ENCODE measurements around the gene TMEM242.
"Not testable (repeated sequence)": the region's sequence is repeated elsewhere in the genome, so short reads cannot be mapped to it uniquely, and the experiment has no call there.

Gene TMEM242

GRCh38 chr6:157322792-157323254 lies 496 bp downstream of the TMEM242 start:
- DNase-seq, result no peak

- no peak for DNase-seq
Measured at GRCh38 chr6:157316871-157317814, 6.2 kb downstream of the TMEM242 start.

GRCh38 chr6:157314705-157315321 lies 8.5 kb downstream of the TMEM242 start:
- no peak for DNase-seq

- no peak for DNase-seq
Measured at GRCh38 chr6:157313531-157314467, 9.5 kb downstream of the TMEM242 start.

- DNase-seq, result no peak
Measured at GRCh38 chr6:157312757-157313156, 10.6 kb downstream of the TMEM242 start.

- DNase-seq, result not testable (repeated sequence)
Measured at GRCh38 chr6:157310693-157311092, 12.6 kb downstream of the TMEM242 start.

GRCh38 chr6:157307661-157308060 lies 15.7 kb downstream of the TMEM242 start:
- DNase-seq, result no peak

- DNase-seq, result no peak
Measured at GRCh38 chr6:157305670-157306653, 17.4 kb downstream of the TMEM242 start.

- no peak for DNase-seq
Measured at GRCh38 chr6:157304899-157305663, 18.2 kb downstream of the TMEM242 start.

GRCh38 chr6:157302736-157303135 lies 20.6 kb downstream of the TMEM242 start:
- DNase-seq, result peak; percentile 83

GRCh38 chr6:157300436-157300835 lies 22.9 kb downstream of the TMEM242 start:
- DNase-seq, result no peak

GRCh38 chr6:157300006-157300405 lies 23.3 kb downstream of the TMEM242 start:
- DNase-seq, result no peak

- DNase-seq, result peak; percentile 73
Measured at GRCh38 chr6:157298216-157298724, 25.0 kb downstream of the TMEM242 start.

- no peak for DNase-seq
Measured at GRCh38 chr6:157294654-157295053, 28.7 kb downstream of the TMEM242 start.

GRCh38 chr6:157293780-157294179 lies 29.5 kb downstream of the TMEM242 start:
- DNase-seq, result no peak

- no peak for DNase-seq
Measured at GRCh38 chr6:157292202-157292601, 31.1 kb downstream of the TMEM242 start.

- no peak for DNase-seq
Measured at GRCh38 chr6:157291356-157291755, 32.0 kb downstream of the TMEM242 start.

- no peak for DNase-seq
Measured at GRCh38 chr6:157290797-157291196, 32.5 kb downstream of the TMEM242 start.

GRCh38 chr6:157289764-157290163 lies 33.6 kb downstream of the TMEM242 start:
- DNase-seq, result no peak

GRCh38 chr6:157288575-157288974 lies 34.7 kb downstream of the TMEM242 start:
- no peak for DNase-seq

GRCh38 chr6:157287923-157288322 lies 35.4 kb downstream of the TMEM242 start:
- no peak for DNase-seq
